HG03558 (cell line): Measurements from ENCODE around the gene GAS7.

Source experiments
- ATAC-seq: cut with Tn5 transposase; IDR thresholded peaks from one replicate; pipeline ENCODE4 v1.9.1; 2021; ENCODE audit warnings: moderate number of reproducible peaks; ENCODE audit not compliant: unreplicated experiment; ENCODE audit errors: extremely low read depth

Gene GAS7

GRCh38 chr17:10198509-10199249, at the start of gene GAS7:
Gene GAS7, minus strand, starts transcription at chr17:10198606.
- no peak for ATAC-seq

GRCh38 chr17:10247810-10248209, 49.4 kb upstream of the GAS7 start:
- no peak for ATAC-seq

- no peak for ATAC-seq
Measured at GRCh38 chr17:10243883-10244844, 45.8 kb upstream of the GAS7 start.

GRCh38 chr17:10241781-10242180, 43.4 kb upstream of the GAS7 start:
- ATAC-seq, result no peak

- no peak for ATAC-seq
Measured at GRCh38 chr17:10238661-10239060, 40.3 kb upstream of the GAS7 start.

GRCh38 chr17:10234033-10234432, 35.6 kb upstream of the GAS7 start:
- no peak for ATAC-seq

- ATAC-seq, result no peak
Measured at GRCh38 chr17:10233161-10233560, 34.8 kb upstream of the GAS7 start.

- no peak for ATAC-seq
Measured at GRCh38 chr17:10229181-10229580, 30.8 kb upstream of the GAS7 start.

GRCh38 chr17:10226930-10227695, 28.7 kb upstream of the GAS7 start:
- no peak for ATAC-seq

GRCh38 chr17:10224582-10225195, 26.3 kb upstream of the GAS7 start:
- ATAC-seq, result no peak

GRCh38 chr17:10219193-10219592, 20.8 kb upstream of the GAS7 start:
- ATAC-seq, result no peak

GRCh38 chr17:10217916-10218315, 19.5 kb upstream of the GAS7 start:
- no peak for ATAC-seq

GRCh38 chr17:10216213-10216938, 18.0 kb upstream of the GAS7 start:
- no peak for ATAC-seq

GRCh38 chr17:10215286-10215685, 16.9 kb upstream of the GAS7 start:
- ATAC-seq, result no peak

GRCh38 chr17:10211666-10212065, 13.3 kb upstream of the GAS7 start:
- no peak for ATAC-seq

GRCh38 chr17:10210151-10210574, 11.8 kb upstream of the GAS7 start:
- no peak for ATAC-seq

GRCh38 chr17:10208604-10209193, 10.3 kb upstream of the GAS7 start:
- ATAC-seq, result no peak

GRCh38 chr17:10207153-10207552, 8.7 kb upstream of the GAS7 start:
- no peak for ATAC-seq

GRCh38 chr17:10205549-10206185, 7.3 kb upstream of the GAS7 start:
- no peak for ATAC-seq
